ENCODE data around the gene PAK4.
"Not testable (repeated sequence)": the region's sequence is repeated elsewhere in the genome, so short reads cannot be mapped to it uniquely, and the experiment has no call there.

The PAK4 gene

DNA sequence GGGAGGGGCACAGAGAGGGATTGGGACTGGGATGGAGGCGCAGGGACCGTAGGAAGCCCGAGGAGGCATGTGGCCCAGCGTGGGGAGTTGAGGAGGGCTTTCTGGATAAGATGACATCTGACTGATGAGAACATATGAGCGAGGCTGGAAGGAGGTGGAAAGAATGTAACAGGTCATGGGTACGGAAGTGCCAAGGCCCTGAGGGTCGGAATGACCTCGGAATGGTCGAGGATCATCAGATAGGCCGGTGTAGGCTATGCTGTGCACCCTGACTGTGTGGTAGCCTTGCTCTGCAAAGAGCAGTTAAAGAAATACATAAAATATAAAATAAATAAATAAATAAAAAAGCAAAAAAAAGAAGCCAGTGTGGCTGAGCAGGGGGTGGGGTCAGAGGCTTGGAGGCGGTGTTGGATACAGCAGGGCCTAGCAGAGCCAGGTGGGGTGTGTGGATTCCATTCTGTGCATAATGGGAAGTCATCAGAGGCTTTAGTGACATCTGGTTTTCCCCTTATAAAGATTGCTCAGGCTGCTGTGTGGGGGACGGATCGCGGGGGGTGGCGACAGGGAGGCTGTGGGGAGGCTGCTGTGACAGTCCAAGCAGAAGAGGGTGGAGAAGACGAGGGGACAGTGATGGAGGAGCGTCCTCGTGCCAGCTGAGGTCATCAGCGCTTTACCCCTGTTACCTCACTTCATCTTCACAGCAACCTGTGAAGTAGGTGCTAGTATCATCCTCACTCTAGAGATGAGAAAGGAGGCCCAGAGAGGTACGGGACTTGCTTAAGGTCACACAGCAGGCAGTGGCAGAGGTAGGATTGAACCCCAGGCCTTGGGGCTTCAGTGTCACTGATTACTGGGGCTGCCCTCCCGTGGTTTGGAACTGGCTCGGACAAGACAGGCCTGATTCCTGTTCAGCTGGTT lies 5.0 kb downstream of the PAK4 start:
- no peak for DNase-seq (ENCODE audit: low read depth)

DNA sequence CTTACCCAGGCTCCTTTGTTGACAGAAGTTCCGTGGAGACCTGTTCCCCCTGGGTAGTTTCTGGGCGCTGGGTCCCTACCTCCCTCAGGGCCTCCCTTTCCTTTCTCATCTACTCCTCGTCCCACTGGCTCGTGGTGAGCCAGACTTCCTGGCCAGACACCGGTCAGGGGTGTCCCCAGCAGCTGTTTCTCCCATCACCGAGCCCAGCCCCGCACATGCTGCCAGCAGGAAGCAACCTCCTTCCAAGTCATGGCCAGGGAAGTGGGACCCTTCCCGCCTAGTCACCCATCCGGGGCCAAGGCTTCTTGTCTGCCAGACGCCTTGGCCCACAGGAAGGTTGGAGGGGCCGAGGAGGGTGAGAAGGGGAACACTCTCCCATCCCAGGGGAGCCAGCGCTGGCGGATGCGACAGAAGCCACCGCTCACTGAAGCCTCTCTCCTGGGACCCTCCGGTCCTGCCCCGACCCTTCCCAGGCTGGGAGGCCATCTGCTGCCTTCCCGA lies 5.7 kb downstream of the PAK4 start:
- DNase-seq (ENCODE audit: low read depth): no peak

- no peak for DNase-seq (ENCODE audit: low read depth)
These were observed 6.9 kb downstream of the PAK4 start for GRCh38 chr19:39132344-39132969.

- no peak for DNase-seq (ENCODE audit: low read depth)
These were observed 8.1 kb downstream of the PAK4 start for GRCh38 chr19:39133431-39134270.

DNA sequence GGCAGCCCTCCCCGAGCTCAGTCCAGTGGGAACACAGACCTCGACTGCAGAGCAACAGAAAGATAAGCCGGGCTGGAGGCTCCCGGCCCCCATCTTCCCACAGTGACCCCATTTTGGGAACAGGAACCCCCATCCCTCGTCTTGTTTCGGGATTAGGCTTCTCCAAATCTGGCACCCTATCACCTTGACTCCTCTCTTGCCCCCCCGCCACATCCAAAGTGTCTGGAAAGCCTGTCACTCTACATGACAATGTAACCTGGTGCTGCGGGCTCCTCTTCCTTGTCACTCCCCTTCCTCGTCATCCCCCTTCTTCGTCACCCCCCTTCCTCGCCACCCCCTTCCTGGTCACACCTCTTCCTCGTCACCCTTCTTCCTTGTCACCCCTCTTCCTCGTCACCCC lies 10.1 kb downstream of the PAK4 start:
- no peak for DNase-seq (ENCODE audit: low read depth)

GRCh38 chr19:39136225-39136940 lies 10.8 kb downstream of the PAK4 start:
- no peak for DNase-seq (ENCODE audit: low read depth)

- no peak for DNase-seq (ENCODE audit: low read depth)
These were observed 11.5 kb downstream of the PAK4 start for GRCh38 chr19:39137131-39137530.

GRCh38 chr19:39138221-39139211 lies 12.9 kb downstream of the PAK4 start:
- no peak for DNase-seq (ENCODE audit: low read depth)

DNA sequence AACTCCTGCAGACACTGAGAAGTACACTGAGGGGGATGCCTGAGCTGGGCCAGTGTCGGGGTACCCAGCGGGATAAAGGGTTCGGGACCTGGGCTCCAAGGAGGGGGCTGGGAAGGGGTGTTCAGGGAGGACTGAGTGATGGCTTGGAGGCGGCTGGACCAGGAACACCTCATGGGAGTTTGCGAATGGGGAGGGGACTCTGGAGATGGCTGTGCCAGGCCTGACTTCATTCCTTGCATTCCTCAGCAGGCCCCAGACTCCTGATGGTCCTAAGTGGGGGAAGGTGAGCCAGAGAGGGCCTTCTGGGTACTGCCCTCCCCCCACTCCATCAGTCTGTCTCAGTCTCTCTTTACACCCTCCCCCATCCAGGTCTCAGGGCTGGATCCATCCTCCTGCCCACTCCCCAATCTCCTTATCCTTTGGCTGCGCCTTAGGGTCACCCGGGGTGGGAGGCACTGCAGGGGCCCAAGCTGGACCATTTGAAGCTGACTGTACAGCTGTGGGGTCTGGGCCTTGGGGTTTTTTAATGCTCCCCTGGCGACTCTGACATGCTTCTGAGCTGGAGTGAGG lies 13.8 kb downstream of the PAK4 start:
- no peak for DNase-seq (ENCODE audit: low read depth)

- DNase-seq (ENCODE audit: low read depth): no peak
These were observed 14.4 kb downstream of the PAK4 start for GRCh38 chr19:39139971-39140453.

DNA sequence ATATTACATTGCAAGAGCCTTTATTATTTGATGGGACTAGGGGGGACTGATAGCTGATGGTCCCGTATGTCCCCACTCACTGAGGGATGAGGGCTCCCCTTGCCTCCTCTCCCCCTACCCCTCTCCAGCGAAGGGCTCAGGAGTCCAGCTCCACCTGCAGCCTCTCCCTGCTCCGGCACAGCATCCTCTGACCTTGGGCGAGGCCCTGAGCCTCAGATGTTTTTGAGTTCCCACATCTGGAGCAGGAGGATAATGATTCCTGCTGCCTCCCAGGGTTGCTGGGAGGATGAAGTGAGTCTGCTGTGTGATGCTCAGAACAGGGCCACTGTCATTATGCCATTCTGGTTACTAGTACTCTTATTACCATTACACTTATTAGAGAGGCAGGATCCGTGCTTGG lies 15.0 kb downstream of the PAK4 start:
- DNase-seq (ENCODE audit: low read depth): no peak

- DNase-seq (ENCODE audit: low read depth): no peak
These were observed 16.3 kb downstream of the PAK4 start for GRCh38 chr19:39141929-39142328.

- no peak for DNase-seq (ENCODE audit: low read depth)
These were observed 17.0 kb downstream of the PAK4 start for GRCh38 chr19:39142630-39143029.

DNA sequence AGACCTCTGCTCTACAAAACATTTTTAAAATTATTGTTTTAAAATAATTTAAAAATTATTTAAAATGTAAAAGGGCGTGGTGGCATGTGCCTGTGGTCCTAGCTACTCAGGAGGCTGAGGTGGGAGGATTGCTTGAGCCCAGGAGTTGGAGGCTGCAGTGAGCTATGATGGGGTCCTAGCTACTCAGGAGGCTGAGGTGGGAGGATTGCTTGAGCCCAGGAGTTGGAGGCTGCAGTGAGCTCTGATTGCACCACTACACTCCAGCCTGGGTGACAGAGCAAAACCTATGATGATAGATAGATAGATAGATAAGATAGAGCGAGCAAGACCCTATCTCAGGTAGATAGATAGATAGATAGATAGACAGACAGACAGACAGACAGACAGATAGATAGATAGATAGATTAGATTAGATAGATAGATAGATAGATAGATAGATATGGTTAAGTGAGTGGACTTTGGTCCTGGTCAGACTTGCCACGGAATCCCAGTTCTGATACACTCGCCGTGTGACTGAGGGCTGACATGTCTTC lies 18.2 kb downstream of the PAK4 start:
- DNase-seq (ENCODE audit: low read depth): not testable (repeated sequence)

- no peak for DNase-seq (ENCODE audit: low read depth)
These were observed 18.9 kb downstream of the PAK4 start for GRCh38 chr19:39144290-39145071.

DNA sequence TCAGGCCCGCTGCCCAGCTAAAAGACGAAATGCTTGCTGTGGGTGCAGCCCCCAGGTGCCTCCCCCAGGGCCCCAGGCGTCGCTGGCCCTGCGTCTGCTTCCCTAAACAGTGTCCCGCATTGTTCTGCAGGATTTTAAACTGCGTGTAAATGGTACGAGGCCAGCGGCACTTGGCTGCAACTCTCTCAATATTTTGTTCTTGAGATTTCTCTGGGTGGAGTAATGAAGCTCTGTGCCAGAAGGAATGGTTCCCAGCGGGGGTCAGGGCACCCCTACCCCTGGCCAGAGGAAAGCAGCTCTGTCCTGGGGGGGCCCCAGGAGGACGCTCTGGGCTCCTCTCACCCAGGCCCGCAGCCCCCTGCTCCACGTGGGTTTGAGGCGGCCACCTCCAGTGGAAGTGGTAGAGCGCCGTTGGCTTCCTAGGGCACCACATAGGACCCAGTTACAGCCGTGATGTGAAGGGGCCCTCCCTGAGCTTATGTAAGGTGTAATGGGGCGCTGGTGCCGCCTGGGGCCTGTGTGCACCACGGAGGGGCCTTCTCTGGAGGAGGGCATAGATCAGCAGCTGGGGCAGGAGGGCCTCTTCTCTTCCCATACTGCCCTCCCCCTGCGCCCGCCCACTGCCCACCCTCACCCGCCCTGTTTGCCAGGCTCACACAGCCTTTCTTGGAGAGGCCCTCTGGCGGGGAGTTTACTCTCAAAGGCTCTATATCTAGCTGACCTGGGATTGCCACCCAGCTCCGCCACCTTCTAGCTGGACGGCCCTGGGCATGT lies 19.8 kb downstream of the PAK4 start:
- DNase-seq (ENCODE audit: low read depth): no peak

DNA sequence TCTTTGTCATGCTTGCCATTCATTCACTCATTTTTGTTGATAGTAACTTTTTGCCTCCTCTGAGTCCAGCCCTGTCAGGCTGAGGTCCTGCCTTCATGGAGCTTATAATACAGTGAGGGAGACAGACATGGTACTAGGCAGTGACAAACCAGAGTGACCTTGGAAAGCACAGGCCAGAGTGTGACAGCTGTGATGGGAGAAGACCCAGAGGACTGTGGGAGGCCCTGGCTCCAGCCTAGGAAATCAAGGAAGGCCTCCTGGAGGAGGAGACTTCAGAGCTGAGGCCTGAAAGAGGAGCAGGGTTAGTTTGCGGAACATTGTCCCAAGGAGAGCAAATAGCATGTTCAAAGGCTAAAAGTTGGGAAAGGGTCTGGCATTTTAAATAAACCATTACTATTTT lies 20.5 kb downstream of the PAK4 start:
- DNase-seq (ENCODE audit: low read depth): no peak
